ENCODE data around the gene PFDN4.

PFDN4 gene

GRCh38 chr20:54209216-54209813 is 1.4 kb downstream of the PFDN4 start:
- no peak for TF ChIP-seq CTCF (IDR thresholded peaks at IDR 0.05; ENCODE audit: insufficient read depth, low read depth, low read length, missing control alignments)
- DNase-seq (ENCODE audit: low read depth): no peak
- H3K4me3 ChIP-seq (ENCODE audit: low read depth, low read length): peak overlapping the region; percentile 77; the same call in 1 of the 2 replicates

- no peak for DNase-seq (ENCODE audit: low read depth)
- H3K4me3 ChIP-seq (ENCODE audit: low read depth, low read length): no peak overlapping the region
- no peak for TF ChIP-seq CTCF (IDR thresholded peaks at IDR 0.05; ENCODE audit: insufficient read depth, low read depth, low read length, missing control alignments)
These were observed 4.3 kb downstream of the PFDN4 start for GRCh38 chr20:54212226-54212625.

- no peak for TF ChIP-seq CTCF (IDR thresholded peaks at IDR 0.05; ENCODE audit: insufficient read depth, low read depth, low read length, missing control alignments)
- H3K4me3 ChIP-seq (ENCODE audit: low read depth, low read length): no peak overlapping the region
- DNase-seq (ENCODE audit: low read depth): no peak
These were observed 5.0 kb downstream of the PFDN4 start for GRCh38 chr20:54212871-54213270.

- TF ChIP-seq CTCF (IDR thresholded peaks at IDR 0.05; ENCODE audit: insufficient read depth, low read depth, low read length, missing control alignments): no peak
- no peak for DNase-seq (ENCODE audit: low read depth)
- H3K4me3 ChIP-seq (ENCODE audit: low read depth, low read length): no peak overlapping the region
These were observed 6.7 kb downstream of the PFDN4 start for GRCh38 chr20:54214566-54214965.

- no peak overlapping the region for H3K4me3 ChIP-seq (ENCODE audit: low read depth, low read length)
- no peak for DNase-seq (ENCODE audit: low read depth)
- no peak for TF ChIP-seq CTCF (IDR thresholded peaks at IDR 0.05; ENCODE audit: insufficient read depth, low read depth, low read length, missing control alignments)
These were observed 7.4 kb downstream of the PFDN4 start for GRCh38 chr20:54215157-54215789.

- no peak for DNase-seq (ENCODE audit: low read depth)
- no peak overlapping the region for H3K4me3 ChIP-seq (ENCODE audit: low read depth, low read length)
- no peak for TF ChIP-seq CTCF (IDR thresholded peaks at IDR 0.05; ENCODE audit: insufficient read depth, low read depth, low read length, missing control alignments)
These were observed 9.9 kb downstream of the PFDN4 start for GRCh38 chr20:54217762-54218161.

- no peak for DNase-seq (ENCODE audit: low read depth)
- H3K4me3 ChIP-seq (ENCODE audit: low read depth, low read length): no peak overlapping the region
- no peak for TF ChIP-seq CTCF (IDR thresholded peaks at IDR 0.05; ENCODE audit: insufficient read depth, low read depth, low read length, missing control alignments)
These were observed 10.6 kb downstream of the PFDN4 start for GRCh38 chr20:54218470-54218869.

All from GM12865 (cell line).